Panc1 (cell line): ENCODE measurements around the gene EEF1AKMT3. TPM values are rescaled to one million over a fixed set of nuclear protein-coding genes. Genes with fewer than 3 reads are reported as not detected.

Experiments used
- ATAC-seq: fragments of 200-7000 bp; cut with Tn5 transposase; 2 replicates; pipeline ENCODE4 v1.9.1; 2020; ENCODE audit warnings: mild to moderate bottlenecking, moderate library complexity
- BruUV-seq: library from RNA; stranded (reverse); fragments of 400-500 nt; replicated peaks from 2 replicates; lab custom pipeline; 2021; lab: Mats Ljungman, UMichigan
- CTCF ChIA-PET: fragments of 300-600 bp; sonication (Branson Sonifier 250); formaldehyde crosslinking; loops from one replicate; lab custom pipeline; 2022; ENCODE audit warnings: antibody characterized with exemption; lab: Charles Lee
- POLR2A ChIA-PET: fragments of 300-600 bp; sonication (Branson Sonifier 250); formaldehyde crosslinking; loops from one replicate; lab custom pipeline; 2022; ENCODE audit warnings: antibody characterized with exemption; lab: Charles Lee
- DNase-seq: peaks from one replicate; pipeline ENCODE4 v3.0.0-alpha.2; 2010; ENCODE audit warnings: low read depth, low spot score
- H3K27ac ChIP-seq: 2 replicates; pipeline ENCODE4 v1.5.1; 2011; ENCODE audit warnings: mild to moderate bottlenecking, low read length, inconsistent platforms
- H3K27me3 ChIP-seq: fragments of 200-500 bp; sonication (Bioruptor generic); 2 replicates; pipeline ENCODE4 v1.6.0; 2014; ENCODE audit warnings: low read length, inconsistent platforms; ENCODE audit not compliant: control insufficient read depth, insufficient read depth
- H3K36me3 ChIP-seq: fragments of 200-500 bp; sonication (Bioruptor generic); 2 replicates; pipeline ENCODE4 v1.5.1; 2014; ENCODE audit warnings: inconsistent platforms, mild to moderate bottlenecking, low read length, moderate library complexity; ENCODE audit not compliant: control insufficient read depth, insufficient read depth
- H3K4me1 ChIP-seq: 2 replicates; pipeline ENCODE4 v1.5.1; 2011; ENCODE audit warnings: inconsistent platforms, mild to moderate bottlenecking, low read length, moderate library complexity; ENCODE audit not compliant: control insufficient read depth, insufficient read depth
- H3K4me3 ChIP-seq, 2 experiments: 2 replicates each; pipeline ENCODE4 v1.5.1; 2011 to 2012; ENCODE audit warnings: low read depth in 2 of 2, low read length in 2 of 2, mild to moderate bottlenecking in 2 of 2, inconsistent platforms in 1 of 2, moderate library complexity in 1 of 2
- H3K9me3 ChIP-seq: fragments of 200-500 bp; sonication (Bioruptor generic); 2 replicates; pipeline ENCODE4 v1.5.1; 2014; ENCODE audit warnings: low read depth, mild to moderate bottlenecking, inconsistent platforms, low read length, moderate library complexity; ENCODE audit not compliant: control insufficient read depth, insufficient read depth
- CTCF ChIP-seq: fragments of 450-650 bp; IDR thresholded peaks from 2 replicates; pipeline ENCODE4 v1.5.1; 2017; ENCODE audit warnings: mild to moderate bottlenecking
- POLR2AphosphoS5 ChIP-seq: IDR thresholded peaks from 2 replicates; pipeline ENCODE4 v1.6.1; 2012; ENCODE audit warnings: mild to moderate bottlenecking, low read depth, low read length, moderate library complexity
- REST ChIP-seq, 2 experiments: IDR thresholded peaks; 2 replicates each; pipeline ENCODE4 v1.6.1; 2011 to 2012; ENCODE audit warnings: low read depth in 2 of 2, control low read depth in 1 of 2, low read length in 1 of 2, mild to moderate bottlenecking in 1 of 2, moderate library complexity in 1 of 2; ENCODE audit not compliant: insufficient read depth in 1 of 2
- SIN3A ChIP-seq: IDR thresholded peaks from 2 replicates; pipeline ENCODE4 v1.6.1; 2012; ENCODE audit warnings: low read depth, mild to moderate bottlenecking, low read length, moderate library complexity, borderline replicate concordance; ENCODE audit not compliant: insufficient read depth
- TCF7L2 ChIP-seq: IDR thresholded peaks from 2 replicates; pipeline ENCODE4 v1.6.1; 2011; ENCODE audit warnings: mild to moderate bottlenecking, low read depth, low read length, inconsistent platforms
- in situ Hi-C: cut with HindIII; loops from 2 replicates; pipeline ENCODE4 v1.10.0; 2016; ENCODE audit warnings: low sequenced_read_pairs, low pct_unique_long_range_greater_than_20kb
- intact Hi-C: fragments of 100-400 bp; cut with micrococcal nuclease; formaldehyde crosslinking; loops from one replicate; pipeline ENCODE4 v1.10.0; 2022; ENCODE audit not compliant: unreplicated experiment
- total RNA-seq: library from RNA; stranded (reverse); gene quantifications from one replicate; pipeline ENCODE4 v1.2.1, GENCODE V29; 2021; ENCODE audit not compliant: unreplicated experiment

EEF1AKMT3 gene
- total RNA-seq, 1 experiment from 2014 or later = 7.4 TPM

DNA sequence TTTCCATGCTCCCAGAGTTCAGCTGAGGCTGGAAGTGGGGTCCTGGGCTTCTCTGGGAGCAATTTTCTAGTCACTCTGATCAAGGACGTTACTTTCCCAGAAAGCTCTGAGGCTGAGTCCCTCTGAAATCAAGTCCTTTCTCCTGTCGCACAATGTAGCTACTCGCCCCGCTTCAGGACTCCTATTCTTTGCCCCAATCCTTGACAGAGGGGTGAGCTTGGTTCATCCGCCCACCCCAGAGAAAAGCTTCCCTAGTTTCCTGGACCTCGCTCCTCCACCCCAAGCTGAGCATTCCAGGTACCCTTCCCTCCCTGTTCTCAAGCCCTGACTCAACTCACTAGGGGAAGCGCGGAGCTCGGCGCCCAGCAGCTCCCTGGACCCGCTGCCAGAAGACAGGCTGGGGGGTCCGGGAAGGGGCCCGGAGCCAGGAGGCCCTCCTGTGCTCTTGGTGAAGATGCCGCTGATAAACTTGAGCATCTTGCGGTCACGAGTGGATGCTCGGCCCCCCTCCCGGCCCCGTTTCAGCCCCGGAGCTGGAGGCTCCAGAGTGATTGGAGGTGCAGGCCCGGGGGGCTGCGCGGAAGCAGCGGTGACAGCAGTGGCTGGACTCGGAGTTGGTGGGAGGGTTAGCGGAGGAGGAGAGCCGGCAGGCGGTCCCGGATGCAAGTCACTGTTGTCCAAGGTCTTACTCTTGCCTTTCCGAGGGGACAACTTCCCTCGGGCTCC is 35.5 kb upstream of the EEF1AKMT3 start:
- Histone ChIP-seq H3K4me3 (peak overlapping the region; percentile 38 to 54), H3K36me3 (peaks cover 3% of the 10 kb centered on the region; the same call in 1 of the 2 replicates), H3K4me1 (peaks cover 7% of the 10 kb centered on the region; the same call in 1 of the 2 replicates), H3K27me3 (no peaks in the 10 kb centered on the region; the same call in 1 of the 2 replicates), H3K27ac (no peak overlapping the region), H3K9me3 (no peaks in the 10 kb centered on the region)
- ATAC-seq = peak; percentile 39
- DNase-seq = no peak
- ChIA-PET CTCF (interaction anchor here (0.6 to 1.2 kb wide), 2 partner anchors 10 to 41 kb away, joined by 5 to 12 read pairs; no protein-coding TSS in a partner anchor), POLR2A (interaction anchor here (0.8 kb wide), 1 partner anchor 9 kb away, joined by 4 read pairs; the partner anchor contains the start of gene TSPAN31)
- TF ChIP-seq POLR2AphosphoS5 (no peak), SIN3A (no peak), REST (IDR thresholded peaks at IDR 0.05; ENCODE audit: insufficient read depth in 1 of 2, low read depth in 2 of 2, low read length in 1 of 2) (no peak), TCF7L2 (no peak), CTCF (no peak)
- intact Hi-C loops (loop anchor here (5.0 kb wide), 1 partner anchor 155 kb away; no protein-coding TSS in a partner anchor), in situ Hi-C loops (no loop called here)
- BruUV-seq = no TSS peak

DNA sequence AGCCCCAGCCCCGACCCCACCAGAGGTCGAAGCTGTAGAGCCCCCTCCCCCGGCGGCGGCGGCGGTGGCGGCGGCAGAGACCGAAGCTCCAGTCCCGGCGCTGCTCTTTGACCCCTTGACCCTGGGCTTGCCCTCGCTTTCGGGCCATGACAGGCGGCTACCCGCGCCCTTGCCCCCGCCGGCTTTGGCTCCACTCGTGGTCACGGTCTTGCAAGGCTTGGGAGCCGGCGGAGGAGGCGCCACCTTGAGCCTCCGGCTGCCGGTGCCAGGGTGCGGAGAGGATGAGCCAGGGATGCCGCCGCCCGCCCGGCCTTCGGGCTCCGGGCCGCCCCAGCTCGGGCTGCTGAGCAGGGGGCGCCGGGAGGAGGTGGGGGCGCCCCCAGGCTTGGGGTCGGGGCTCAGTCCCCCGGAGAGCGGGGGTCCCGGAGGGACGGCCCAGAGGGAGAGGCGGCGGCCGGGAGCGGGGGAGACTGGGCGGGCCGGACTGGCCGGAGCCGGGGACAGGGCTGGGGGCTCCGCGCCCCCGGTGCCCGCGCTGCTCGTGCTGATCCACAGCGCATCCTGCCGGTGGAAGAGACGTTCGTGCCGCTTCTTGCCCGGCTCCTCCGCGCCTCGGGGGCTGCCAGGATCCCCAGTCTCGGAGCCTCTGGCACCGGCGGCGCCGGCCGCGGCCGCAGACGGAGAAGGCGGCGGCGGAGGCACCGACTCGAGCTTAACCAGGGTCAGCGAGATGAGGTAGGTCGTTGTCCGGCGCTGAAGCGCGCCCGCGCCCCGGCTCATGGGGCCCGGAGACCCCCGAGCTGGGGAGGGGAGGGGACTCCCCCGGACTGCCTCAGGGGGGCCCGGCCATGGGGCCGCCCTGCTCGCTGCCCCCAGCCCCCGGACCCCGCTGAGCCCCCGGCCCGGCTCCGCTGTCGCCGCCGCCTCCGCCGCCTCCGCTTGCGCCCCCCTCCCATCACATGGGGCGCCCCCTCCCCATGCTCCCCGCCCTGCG is 34.6 kb upstream of the EEF1AKMT3 start:
- BruUV-seq = no TSS peak
- Histone ChIP-seq H3K27me3 (no peaks in the 10 kb centered on the region; the same call in 1 of the 2 replicates), H3K9me3 (no peaks in the 10 kb centered on the region), H3K27ac (no peak overlapping the region), H3K4me1 (peaks cover 7% of the 10 kb centered on the region; the same call in 1 of the 2 replicates), H3K4me3 (peak overlapping the region; percentile 38 to 54), H3K36me3 (peaks cover 3% of the 10 kb centered on the region; the same call in 1 of the 2 replicates)
- ATAC-seq (peak; percentile 28), DNase-seq (no peak)
- CTCF ChIA-PET = interaction anchor here (1.2 kb wide), 1 partner anchor 11 kb away, joined by 12 read pairs; no protein-coding TSS in a partner anchor
- intact Hi-C loops = loop anchor here (5.0 kb wide), 1 partner anchor 155 kb away; no protein-coding TSS in a partner anchor
- POLR2A ChIA-PET = no interaction called here
- peak; percentile 73 for TF ChIP-seq CTCF
- no peak for TF ChIP-seq REST (IDR thresholded peaks at IDR 0.05; ENCODE audit: insufficient read depth in 1 of 2, low read depth in 2 of 2, low read length in 1 of 2)
- in situ Hi-C loops = no loop called here
